ENCODE measurements around the gene SCUBE3. TPM values are rescaled to one million over a fixed set of nuclear protein-coding genes. Genes with fewer than 3 reads are reported as not detected.

The SCUBE3 gene
- total RNA-seq, 1 experiment from 2014 or later = 0.05 TPM

- Histone ChIP-seq H3K27me3 (ENCODE audit: insufficient read depth, low read length) (no peaks in the 10 kb centered on the region), H4K20me1 (ENCODE audit: insufficient read depth) (no peaks in the 10 kb centered on the region), H3K27ac (ENCODE audit: low read depth, low read length) (no peak overlapping the region), H3K4me1 (ENCODE audit: control insufficient read depth in 1 of 2, insufficient read depth in 2 of 2, low read length in 2 of 2) (peaks cover 20 to 41% of the 10 kb centered on the region in 2 experiments), H3K4me3 (replicated peaks in 1 of 2; ENCODE audit: low read depth in 1 of 2, low read length in 2 of 2) (no peak overlapping the region), H2AFZ (ENCODE audit: low read depth, low read length, poor library complexity, severe bottlenecking) (no peak overlapping the region), H3K9me2 (ENCODE audit: insufficient read depth) (no peaks in the 10 kb centered on the region), H3K79me2 (ENCODE audit: insufficient read depth, low read length) (no peaks in the 10 kb centered on the region), H3K9me3 (ENCODE audit: control insufficient read depth in 1 of 2, insufficient read depth in 1 of 2, low read depth in 1 of 2, low read length in 2 of 2) (no peaks in the 10 kb centered on the region), H3K4me2 (ENCODE audit: low read length) (0 out of 2 replicates have a peak overlapping the region, but pooled peaks have one; percentile 10), H3K9ac (ENCODE audit: low read length) (no peak overlapping the region), H3K36me3 (ENCODE audit: control insufficient read depth in 1 of 2, insufficient read depth in 2 of 2, low read length in 2 of 2) (no peaks in the 10 kb centered on the region)
- ATAC-seq (no peak), DNase-seq (ENCODE audit: low read depth, low spot score) (no peak)
- BruUV-seq (replicated peaks) = no TSS peak
- intact Hi-C loops (cut with micrococcal nuclease) = no loop called here
- POLR2A ChIA-PET = no interaction called here
- CTCF ChIA-PET = interaction anchor here (1.9 kb wide), 1 partner anchor 21 kb away, joined by 7 read pairs; no protein-coding TSS in a partner anchor
- RAD21 ChIA-PET (ENCODE audit: low non-redundant PET in 1 of 2, low total read pairs in 2 of 2, uncharacterized antibody in 2 of 2, unreplicated experiment in 2 of 2) = no interaction called here
- no peak for TF ChIP-seq POLR2AphosphoS5 (IDR thresholded peaks at IDR 0.05; ENCODE audit: low read depth, low read length)
- TF ChIP-seq POLR2A (IDR thresholded peaks at IDR 0.05; ENCODE audit: borderline replicate concordance, extremely low read depth, insufficient read depth, insufficient read length) = no peak
- TF ChIP-seq ATF3 (IDR thresholded peaks at IDR 0.05) = no peak
Observed at GRCh38 chr6:35184580-35185301, 29.0 kb upstream of the SCUBE3 start.

DNA sequence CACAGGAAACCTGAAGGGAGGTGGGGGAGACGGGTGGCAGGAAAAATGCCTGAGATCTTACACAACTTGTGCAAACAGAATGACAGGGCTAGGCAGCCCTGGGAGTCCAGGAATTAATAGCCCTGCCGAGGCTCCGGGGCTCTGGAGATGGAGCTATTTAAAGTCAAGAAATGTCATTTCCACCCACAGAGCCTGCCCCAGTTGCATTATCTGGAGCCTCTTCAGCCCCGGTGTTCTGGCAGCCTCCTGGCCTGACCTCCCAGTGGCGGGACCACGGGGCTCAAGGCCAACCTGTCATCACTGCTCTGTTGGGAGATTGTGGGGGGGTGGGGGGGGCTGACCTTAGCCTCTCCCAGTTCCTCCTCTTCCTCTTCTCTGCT, 28.5 kb upstream of the SCUBE3 start:
- no peak overlapping the region for H3K9ac ChIP-seq (ENCODE audit: low read length)
- H3K27me3 ChIP-seq (ENCODE audit: insufficient read depth, low read length) = no peaks in the 10 kb centered on the region
- H2AFZ ChIP-seq (ENCODE audit: low read depth, low read length, poor library complexity, severe bottlenecking) = no peak overlapping the region
- POLR2A ChIA-PET = no interaction called here
- intact Hi-C loops (cut with micrococcal nuclease) = no loop called here
- DNase-seq (ENCODE audit: low read depth, low spot score) (no peak), ATAC-seq (no peak)
- no peak overlapping the region for H3K4me3 ChIP-seq (replicated peaks in 1 of 2; ENCODE audit: low read depth in 1 of 2, low read length in 2 of 2)
- 0 out of 2 replicates have a peak overlapping the region, but pooled peaks have one; percentile 10 for H3K4me2 ChIP-seq (ENCODE audit: low read length)
- H3K4me1 ChIP-seq (ENCODE audit: control insufficient read depth in 1 of 2, insufficient read depth in 2 of 2, low read length in 2 of 2) = peaks cover 20 to 40% of the 10 kb centered on the region in 2 experiments
- no peaks in the 10 kb centered on the region for H3K9me2 ChIP-seq (ENCODE audit: insufficient read depth)
- CTCF ChIA-PET = interaction anchor here (1.9 kb wide), 1 partner anchor 20 kb away, joined by 7 read pairs; no protein-coding TSS in a partner anchor
- RAD21 ChIA-PET (ENCODE audit: low non-redundant PET in 1 of 2, low total read pairs in 2 of 2, uncharacterized antibody in 2 of 2, unreplicated experiment in 2 of 2) = no interaction called here
- no peaks in the 10 kb centered on the region for H3K9me3 ChIP-seq (ENCODE audit: control insufficient read depth in 1 of 2, insufficient read depth in 1 of 2, low read depth in 1 of 2, low read length in 2 of 2)
- no peak overlapping the region for H3K27ac ChIP-seq (ENCODE audit: low read depth, low read length)
- H4K20me1 ChIP-seq (ENCODE audit: insufficient read depth) = no peaks in the 10 kb centered on the region
- H3K36me3 ChIP-seq (ENCODE audit: control insufficient read depth in 1 of 2, insufficient read depth in 2 of 2, low read length in 2 of 2) = no peaks in the 10 kb centered on the region
- no peaks in the 10 kb centered on the region for H3K79me2 ChIP-seq (ENCODE audit: insufficient read depth, low read length)
- no TSS peak for BruUV-seq (replicated peaks)
- TF ChIP-seq ZNF274 (IDR thresholded peaks at IDR 0.05; ENCODE audit: low read depth, low read length) = no peak
- TF ChIP-seq, protein P1, sequence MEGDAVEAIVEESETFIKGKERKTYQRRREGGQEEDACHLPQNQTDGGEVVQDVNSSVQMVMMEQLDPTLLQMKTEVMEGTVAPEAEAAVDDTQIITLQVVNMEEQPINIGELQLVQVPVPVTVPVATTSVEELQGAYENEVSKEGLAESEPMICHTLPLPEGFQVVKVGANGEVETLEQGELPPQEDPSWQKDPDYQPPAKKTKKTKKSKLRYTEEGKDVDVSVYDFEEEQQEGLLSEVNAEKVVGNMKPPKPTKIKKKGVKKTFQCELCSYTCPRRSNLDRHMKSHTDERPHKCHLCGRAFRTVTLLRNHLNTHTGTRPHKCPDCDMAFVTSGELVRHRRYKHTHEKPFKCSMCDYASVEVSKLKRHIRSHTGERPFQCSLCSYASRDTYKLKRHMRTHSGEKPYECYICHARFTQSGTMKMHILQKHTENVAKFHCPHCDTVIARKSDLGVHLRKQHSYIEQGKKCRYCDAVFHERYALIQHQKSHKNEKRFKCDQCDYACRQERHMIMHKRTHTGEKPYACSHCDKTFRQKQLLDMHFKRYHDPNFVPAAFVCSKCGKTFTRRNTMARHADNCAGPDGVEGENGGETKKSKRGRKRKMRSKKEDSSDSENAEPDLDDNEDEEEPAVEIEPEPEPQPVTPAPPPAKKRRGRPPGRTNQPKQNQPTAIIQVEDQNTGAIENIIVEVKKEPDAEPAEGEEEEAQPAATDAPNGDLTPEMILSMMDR (IDR thresholded peaks at IDR 0.05 in 2 of 3, conservative IDR thresholded peaks at IDR 0.05 in 1 of 3; ENCODE audit: borderline replicate concordance in 1 of 3, insufficient read depth in 1 of 3, low read depth in 2 of 3, low read length in 2 of 3) = no peak
- TF ChIP-seq EGR1 (IDR thresholded peaks at IDR 0.05; ENCODE audit: low read depth) = no peak
- TF ChIP-seq RAD21 (IDR thresholded peaks at IDR 0.05; ENCODE audit: low read depth) = no peak
- TF ChIP-seq SRF (IDR thresholded peaks at IDR 0.05; ENCODE audit: low read depth) = no peak
- no peak for TF ChIP-seq SIN3A (IDR thresholded peaks at IDR 0.05; ENCODE audit: low read depth)
- no peak for TF ChIP-seq YY1 (IDR thresholded peaks at IDR 0.05; ENCODE audit: extremely low read depth, insufficient replicate concordance, low read depth, low read length)
- TF ChIP-seq ZBTB33 (IDR thresholded peaks at IDR 0.05; ENCODE audit: extremely low read depth, insufficient replicate concordance, low read length) = no peak
- TF ChIP-seq CEBPB (IDR thresholded peaks at IDR 0.05; ENCODE audit: low read depth) = no peak

All from HCT116 (cell line).